ENCODE results near the gene SLC25A4. TPM values are rescaled to one million over a fixed set of nuclear protein-coding genes. Genes with fewer than 3 reads are reported as not detected.

The SLC25A4 gene
- total RNA-seq, 1 donor from 2014 or later: 32.0 TPM

DNA sequence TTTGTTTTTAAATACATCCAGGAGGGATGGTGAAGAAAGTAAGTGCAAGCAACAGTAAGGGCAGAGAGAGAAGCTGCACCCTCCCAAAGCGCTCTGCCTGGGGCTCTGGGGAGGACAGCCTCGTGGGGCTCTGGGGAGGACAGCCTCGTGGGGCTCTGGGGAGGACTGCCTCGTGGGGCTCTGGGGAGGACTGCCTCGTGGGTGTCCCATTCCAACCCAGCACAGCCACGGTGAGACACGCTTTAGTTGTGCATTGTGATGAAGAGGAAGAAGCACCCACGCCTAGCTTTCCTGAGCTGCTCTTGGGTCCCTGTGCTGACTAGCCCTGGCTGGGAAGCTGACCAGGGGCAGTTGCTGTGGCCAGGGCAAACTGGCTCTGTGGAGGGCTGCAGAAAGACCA, 43.1 kb upstream of the SLC25A4 start:
- no peaks in the 10 kb centered on the region for H3K36me3 Mint-ChIP-seq (ENCODE audit: low read depth, unreplicated experiment)
- no peak for FAIRE-seq
- no peaks in the 10 kb centered on the region for H3K79me2 ChIP-seq (ENCODE audit: insufficient read depth, low read length)
- no peak overlapping the region for H2AFZ ChIP-seq (ENCODE audit: low read depth, low read length)
- H3K9me3 ChIP-seq (ENCODE audit: insufficient read depth, low read depth, low read length): no peaks in the 10 kb centered on the region
- no peak for DNase-seq (ENCODE audit: low read depth)
- no peak overlapping the region for H3K9ac ChIP-seq (ENCODE audit: low read length)
- H4K20me1 ChIP-seq (ENCODE audit: insufficient read depth, low read length): no peaks in the 10 kb centered on the region
- H3K27ac ChIP-seq (ENCODE audit: low read depth, low read length): no peak overlapping the region
- H3K27me3 ChIP-seq (ENCODE audit: insufficient read depth, low read length): peaks cover 3% of the 10 kb centered on the region
- peaks cover 2% of the 10 kb centered on the region for H3K9me3 Mint-ChIP-seq (ENCODE audit: unreplicated experiment)
- peaks cover 16% of the 10 kb centered on the region for H3K27me3 Mint-ChIP-seq (ENCODE audit: low read depth, unreplicated experiment)
- no peaks in the 10 kb centered on the region for H3K4me1 ChIP-seq (ENCODE audit: insufficient read depth, low read length)
- H3K4me1 Mint-ChIP-seq (ENCODE audit: low read depth, unreplicated experiment): no peaks in the 10 kb centered on the region
- H3K27ac Mint-ChIP-seq (ENCODE audit: unreplicated experiment): no peak overlapping the region
- H3K4me3 ChIP-seq (ENCODE audit: insufficient read depth, low read depth, low read length): no peak overlapping the region
- TF ChIP-seq, protein P1, sequence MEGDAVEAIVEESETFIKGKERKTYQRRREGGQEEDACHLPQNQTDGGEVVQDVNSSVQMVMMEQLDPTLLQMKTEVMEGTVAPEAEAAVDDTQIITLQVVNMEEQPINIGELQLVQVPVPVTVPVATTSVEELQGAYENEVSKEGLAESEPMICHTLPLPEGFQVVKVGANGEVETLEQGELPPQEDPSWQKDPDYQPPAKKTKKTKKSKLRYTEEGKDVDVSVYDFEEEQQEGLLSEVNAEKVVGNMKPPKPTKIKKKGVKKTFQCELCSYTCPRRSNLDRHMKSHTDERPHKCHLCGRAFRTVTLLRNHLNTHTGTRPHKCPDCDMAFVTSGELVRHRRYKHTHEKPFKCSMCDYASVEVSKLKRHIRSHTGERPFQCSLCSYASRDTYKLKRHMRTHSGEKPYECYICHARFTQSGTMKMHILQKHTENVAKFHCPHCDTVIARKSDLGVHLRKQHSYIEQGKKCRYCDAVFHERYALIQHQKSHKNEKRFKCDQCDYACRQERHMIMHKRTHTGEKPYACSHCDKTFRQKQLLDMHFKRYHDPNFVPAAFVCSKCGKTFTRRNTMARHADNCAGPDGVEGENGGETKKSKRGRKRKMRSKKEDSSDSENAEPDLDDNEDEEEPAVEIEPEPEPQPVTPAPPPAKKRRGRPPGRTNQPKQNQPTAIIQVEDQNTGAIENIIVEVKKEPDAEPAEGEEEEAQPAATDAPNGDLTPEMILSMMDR (IDR thresholded peaks at IDR 0.05; ENCODE audit: insufficient read depth, low read depth, low read length): no peak
- TF ChIP-seq EZH2 (IDR thresholded peaks at IDR 0.05; ENCODE audit: insufficient read depth, low read length): no peak
- no peak overlapping the region for H3K4me3 Mint-ChIP-seq (ENCODE audit: unreplicated experiment)
- no peaks in the 10 kb centered on the region for H3K36me3 ChIP-seq (ENCODE audit: insufficient read depth, low read length)
- H3K4me2 ChIP-seq (ENCODE audit: low read length): no peak overlapping the region

GRCh38 chr4:185100423-185100822, 42.6 kb upstream of the SLC25A4 start:
- Histone ChIP-seq H3K4me2 (ENCODE audit: low read length) (no peak overlapping the region), H4K20me1 (ENCODE audit: insufficient read depth, low read length) (no peaks in the 10 kb centered on the region), H3K4me3 (ENCODE audit: insufficient read depth, low read depth, low read length) (no peak overlapping the region), H3K9me3 (ENCODE audit: insufficient read depth, low read depth, low read length) (no peaks in the 10 kb centered on the region), H3K9ac (ENCODE audit: low read length) (no peak overlapping the region), H3K79me2 (ENCODE audit: insufficient read depth, low read length) (no peaks in the 10 kb centered on the region), H3K4me1 (ENCODE audit: insufficient read depth, low read length) (no peaks in the 10 kb centered on the region), H3K27ac (ENCODE audit: low read depth, low read length) (no peak overlapping the region), H3K36me3 (ENCODE audit: insufficient read depth, low read length) (no peaks in the 10 kb centered on the region), H3K27me3 (ENCODE audit: insufficient read depth, low read length) (peaks cover 3% of the 10 kb centered on the region), H2AFZ (ENCODE audit: low read depth, low read length) (no peak overlapping the region)
- no peaks in the 10 kb centered on the region for H3K36me3 Mint-ChIP-seq (ENCODE audit: low read depth, unreplicated experiment)
- H3K4me1 Mint-ChIP-seq (ENCODE audit: low read depth, unreplicated experiment): no peaks in the 10 kb centered on the region
- FAIRE-seq (no peak), DNase-seq (ENCODE audit: low read depth) (no peak)
- no peak overlapping the region for H3K4me3 Mint-ChIP-seq (ENCODE audit: unreplicated experiment)
- peaks cover 16% of the 10 kb centered on the region for H3K27me3 Mint-ChIP-seq (ENCODE audit: low read depth, unreplicated experiment)
- no peak overlapping the region for H3K27ac Mint-ChIP-seq (ENCODE audit: unreplicated experiment)
- TF ChIP-seq, protein P1 (IDR thresholded peaks at IDR 0.05; ENCODE audit: insufficient read depth, low read depth, low read length): no peak
- H3K9me3 Mint-ChIP-seq (ENCODE audit: unreplicated experiment): peaks cover 2% of the 10 kb centered on the region

DNA sequence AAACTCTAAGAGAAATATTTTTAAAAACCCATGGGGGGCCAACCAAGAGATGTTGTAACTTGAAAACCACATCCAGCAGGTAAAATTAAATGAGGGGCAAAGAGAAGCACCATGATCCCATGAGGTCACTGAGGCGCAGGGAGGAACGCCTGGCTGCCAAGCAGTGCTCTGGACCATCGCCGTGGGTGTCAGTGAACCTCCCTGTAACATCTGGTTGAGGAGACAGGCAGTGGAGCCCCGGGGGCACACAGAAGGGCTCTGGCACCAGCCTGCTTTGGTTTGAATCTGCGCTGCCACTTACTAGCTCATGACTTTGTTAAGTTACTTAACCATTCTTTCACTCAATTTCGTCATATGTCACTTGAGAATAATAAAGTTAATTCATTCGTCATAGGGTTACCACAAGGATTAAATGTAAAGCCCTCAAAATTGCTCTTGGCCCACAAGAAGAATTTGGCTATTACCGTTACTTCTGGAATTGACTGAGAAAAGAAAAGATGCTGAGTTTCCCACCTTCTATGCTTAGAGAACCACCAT, 41.6 kb upstream of the SLC25A4 start:
- H3K4me3 Mint-ChIP-seq (ENCODE audit: unreplicated experiment): no peak overlapping the region
- FAIRE-seq: no peak

More for the DNA sequence above, 41.6 kb upstream of the SLC25A4 start:
- Histone ChIP-seq H3K36me3 (ENCODE audit: insufficient read depth, low read length) (no peaks in the 10 kb centered on the region), H3K27ac (ENCODE audit: low read depth, low read length) (no peak overlapping the region), H3K9ac (ENCODE audit: low read length) (no peak overlapping the region), H3K9me3 (ENCODE audit: insufficient read depth, low read depth, low read length) (no peaks in the 10 kb centered on the region), H3K4me2 (ENCODE audit: low read length) (no peak overlapping the region), H4K20me1 (ENCODE audit: insufficient read depth, low read length) (no peaks in the 10 kb centered on the region), H3K27me3 (ENCODE audit: insufficient read depth, low read length) (peaks cover 3% of the 10 kb centered on the region), H3K79me2 (ENCODE audit: insufficient read depth, low read length) (no peaks in the 10 kb centered on the region), H2AFZ (ENCODE audit: low read depth, low read length) (no peak overlapping the region), H3K4me1 (ENCODE audit: insufficient read depth, low read length) (no peaks in the 10 kb centered on the region), H3K4me3 (ENCODE audit: insufficient read depth, low read depth, low read length) (no peak overlapping the region)
- TF ChIP-seq, protein P1 (IDR thresholded peaks at IDR 0.05; ENCODE audit: insufficient read depth, low read depth, low read length): no peak
- no peak for TF ChIP-seq EZH2 (IDR thresholded peaks at IDR 0.05; ENCODE audit: insufficient read depth, low read length)
- H3K27me3 Mint-ChIP-seq (ENCODE audit: low read depth, unreplicated experiment): peaks cover 16% of the 10 kb centered on the region
- no peaks in the 10 kb centered on the region for H3K36me3 Mint-ChIP-seq (ENCODE audit: low read depth, unreplicated experiment)
- H3K4me1 Mint-ChIP-seq (ENCODE audit: low read depth, unreplicated experiment): no peaks in the 10 kb centered on the region
- no peak for DNase-seq (ENCODE audit: low read depth)
- no peak overlapping the region for H3K27ac Mint-ChIP-seq (ENCODE audit: unreplicated experiment)
- H3K9me3 Mint-ChIP-seq (ENCODE audit: unreplicated experiment): peaks cover 2% of the 10 kb centered on the region
